ENCODE data around the gene GLI2.

GRCh38 chr2:120760446-120761135 is 24.9 kb downstream of the GLI2 start:
- no peak for TF ChIP-seq CTCF (IDR thresholded peaks at IDR 0.05)
- no peak for TF ChIP-seq POLR2AphosphoS5 (IDR thresholded peaks at IDR 0.05)
- TF ChIP-seq POLR2A (IDR thresholded peaks at IDR 0.05; ENCODE audit: low read depth), result no peak
